HG03521 (cell line): ENCODE measurements around the gene ZNF345.

Experiments
- ATAC-seq: cut with Tn5 transposase; IDR thresholded peaks from one replicate; pipeline ENCODE4 v1.9.1; 2021; ENCODE audit warnings: mild to moderate bottlenecking, moderate library complexity; ENCODE audit not compliant: unreplicated experiment

Gene ZNF345

GRCh38 chr19:36916991-36917390 is 66.3 kb downstream of the ZNF345 start:
- ATAC-seq = no peak

GRCh38 chr19:36918090-36918489 is 67.4 kb downstream of the ZNF345 start:
- ATAC-seq = no peak
